ENCODE results near the gene SETBP1.

The SETBP1 gene

GRCh38 chr18:44849361-44849760, 168.7 kb downstream of the SETBP1 start:
- DNase-seq = no peak

GRCh38 chr18:44850001-44850400, 169.3 kb downstream of the SETBP1 start:
- DNase-seq = no peak

- DNase-seq = no peak
Measured at GRCh38 chr18:44851856-44852621, 171.4 kb downstream of the SETBP1 start.

GRCh38 chr18:44852818-44853217, 172.1 kb downstream of the SETBP1 start:
- DNase-seq = no peak

GRCh38 chr18:44853430-44853829, 172.7 kb downstream of the SETBP1 start:
- DNase-seq = no peak

GRCh38 chr18:44855681-44856080, 175.0 kb downstream of the SETBP1 start:
- DNase-seq = no peak

- DNase-seq = no peak
Measured at GRCh38 chr18:44856157-44856556, 175.5 kb downstream of the SETBP1 start.

- no peak for DNase-seq
Measured at GRCh38 chr18:44857081-44857480, 176.4 kb downstream of the SETBP1 start.

- DNase-seq = no peak
Measured at GRCh38 chr18:44857744-44858491, 177.2 kb downstream of the SETBP1 start.

- no peak for DNase-seq
Measured at GRCh38 chr18:44859263-44859662, 178.6 kb downstream of the SETBP1 start.

GRCh38 chr18:44859751-44860439, 179.2 kb downstream of the SETBP1 start:
- no peak for DNase-seq

GRCh38 chr18:44862112-44862511, 181.4 kb downstream of the SETBP1 start:
- DNase-seq = no peak

GRCh38 chr18:44866103-44866502, 185.4 kb downstream of the SETBP1 start:
- no peak for DNase-seq

GRCh38 chr18:44869533-44869932, 188.8 kb downstream of the SETBP1 start:
- no peak for DNase-seq

- DNase-seq = no peak
Measured at GRCh38 chr18:44870631-44871502, 190.2 kb downstream of the SETBP1 start.

GRCh38 chr18:44871771-44872170, 191.1 kb downstream of the SETBP1 start:
- no peak for DNase-seq

GRCh38 chr18:44876024-44876423, 195.3 kb downstream of the SETBP1 start:
- no peak for DNase-seq

- no peak for DNase-seq
Measured at GRCh38 chr18:44876755-44877154, 196.1 kb downstream of the SETBP1 start.

GRCh38 chr18:44878335-44878734, 197.6 kb downstream of the SETBP1 start:
- DNase-seq = no peak

- no peak for DNase-seq
Measured at GRCh38 chr18:44880170-44880569, 199.5 kb downstream of the SETBP1 start.

- no peak for DNase-seq
Measured at GRCh38 chr18:44881461-44882162, 200.9 kb downstream of the SETBP1 start.
